Fibroblast of pulmonary artery (primary cell): Measurements from ENCODE around the gene OFD1.

Experiments used
- DNase-seq: peaks from one replicate; pipeline ENCODE4 v3.0.0-alpha.2; 2010; ENCODE audit warnings: low read depth
- H3K4me3 ChIP-seq: replicated peaks from 2 replicates; pipeline ENCODE4 v1.5.1; 2011; ENCODE audit warnings: low read depth, mild to moderate bottlenecking, control low read depth, low read length, moderate library complexity
- CTCF ChIP-seq: IDR thresholded peaks from 2 replicates; pipeline ENCODE4 v1.5.1; 2011; ENCODE audit warnings: mild to moderate bottlenecking, control low read depth, low read length, inconsistent platforms; ENCODE audit errors: missing control alignments

Gene OFD1

DNA sequence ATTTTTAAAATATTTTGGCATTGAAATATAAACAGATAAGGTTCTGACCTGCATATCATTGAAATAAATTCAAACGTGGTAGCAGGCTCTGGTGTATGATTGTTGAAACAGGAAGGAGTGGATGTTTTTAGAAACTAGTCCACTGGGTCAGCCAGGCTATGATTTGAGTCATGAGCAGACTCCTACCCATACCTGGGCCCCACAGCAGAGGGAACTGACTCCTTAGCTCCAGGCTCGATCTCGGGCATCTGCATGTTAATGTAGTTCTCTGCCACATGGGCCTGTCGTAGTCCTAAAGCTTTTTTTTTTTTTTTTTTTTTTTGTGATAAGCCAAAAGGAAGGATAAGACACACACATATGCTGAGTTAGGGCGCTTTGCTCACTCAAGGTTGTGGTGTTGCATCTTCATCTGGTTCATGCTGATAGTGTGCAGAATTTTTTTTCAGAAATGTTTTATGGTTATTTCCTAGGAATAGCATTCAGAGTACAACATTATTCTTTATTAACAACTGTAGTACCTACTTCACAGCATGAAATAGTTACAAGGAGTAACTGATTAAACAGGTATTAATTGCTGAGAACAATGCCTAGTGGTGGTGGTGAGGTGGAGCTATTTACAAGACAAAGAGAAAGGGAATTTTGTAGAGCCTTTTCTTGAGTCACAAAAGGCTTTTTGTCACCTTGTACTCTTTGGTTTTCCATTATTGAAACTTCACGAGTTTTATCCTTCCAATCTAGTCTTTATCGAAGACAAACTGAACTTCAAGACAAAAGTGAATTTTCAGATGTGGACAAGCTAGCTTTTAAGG lies 27.3 kb downstream of the OFD1 start:
- no peak for TF ChIP-seq CTCF
- H3K4me3 ChIP-seq, result no peak overlapping the region
- DNase-seq, result peak; percentile 16

- no peak for DNase-seq
- no peak for TF ChIP-seq CTCF
- H3K4me3 ChIP-seq, result no peak overlapping the region
Measured at GRCh38 chrX:13763489-13763888, 28.9 kb downstream of the OFD1 start.

DNA sequence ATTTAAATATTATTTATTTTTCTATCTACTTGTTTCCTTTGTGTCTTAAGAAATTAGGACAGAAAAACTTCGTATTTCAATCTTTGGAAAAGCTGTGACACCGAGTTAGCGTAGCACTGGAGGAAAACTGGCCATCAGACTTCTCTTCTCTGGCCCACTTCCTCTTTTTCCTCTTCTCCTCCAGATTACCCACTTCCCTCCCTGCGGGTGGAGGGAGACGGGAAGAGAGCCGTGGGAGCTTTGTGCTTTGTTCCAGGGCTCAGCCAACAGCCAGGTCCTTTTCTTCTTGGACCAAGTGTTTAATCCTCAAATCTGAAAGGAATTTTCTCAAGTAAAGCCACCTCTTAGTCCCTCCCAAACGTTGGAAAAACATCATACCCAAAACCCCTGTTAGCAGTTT lies 29.7 kb downstream of the OFD1 start:
- DNase-seq, result no peak
- no peak overlapping the region for H3K4me3 ChIP-seq
- TF ChIP-seq CTCF, result no peak

DNA sequence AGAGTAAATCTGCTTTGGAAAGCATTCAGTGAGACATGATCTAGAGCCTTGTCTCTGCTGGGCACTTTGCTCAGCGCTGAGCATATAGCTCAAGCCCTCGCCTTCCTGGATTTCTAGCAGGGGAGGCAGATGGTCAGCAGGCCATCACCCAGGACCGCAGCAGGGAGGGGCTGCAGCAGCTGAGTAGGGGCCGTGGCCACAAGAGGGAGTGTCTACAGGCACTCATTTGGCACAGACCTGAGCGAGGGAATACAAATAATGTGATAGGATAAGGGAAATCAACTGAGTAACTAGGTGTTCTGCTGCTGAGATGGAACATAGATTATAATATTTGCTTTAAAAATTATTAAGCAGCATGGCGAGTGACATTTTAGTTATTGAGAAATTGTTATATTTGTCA lies 30.2 kb downstream of the OFD1 start:
- no peak overlapping the region for H3K4me3 ChIP-seq
- TF ChIP-seq CTCF, result peak; percentile 24
- DNase-seq, result peak; percentile 3

DNA sequence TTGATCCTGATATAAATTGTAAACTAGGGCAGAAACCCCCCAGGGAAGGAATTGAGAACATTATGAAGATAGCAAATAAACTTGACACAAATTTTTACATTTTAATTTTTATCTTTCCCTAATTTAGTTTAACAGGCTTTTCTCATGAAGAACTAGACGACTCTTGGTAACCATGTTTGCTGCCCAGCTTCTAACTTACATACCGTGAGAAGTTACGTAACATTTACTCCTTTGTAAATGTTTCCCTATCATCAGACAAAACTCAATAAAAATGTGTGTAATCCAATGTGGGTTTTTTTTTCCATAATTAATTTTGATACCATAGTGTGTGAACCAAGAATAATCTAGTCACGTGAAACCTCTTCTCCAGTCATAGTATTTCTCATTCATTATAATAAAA lies 34.4 kb downstream of the OFD1 start:
- no peak for TF ChIP-seq CTCF
- H3K4me3 ChIP-seq, result no peak overlapping the region
- no peak for DNase-seq

DNA sequence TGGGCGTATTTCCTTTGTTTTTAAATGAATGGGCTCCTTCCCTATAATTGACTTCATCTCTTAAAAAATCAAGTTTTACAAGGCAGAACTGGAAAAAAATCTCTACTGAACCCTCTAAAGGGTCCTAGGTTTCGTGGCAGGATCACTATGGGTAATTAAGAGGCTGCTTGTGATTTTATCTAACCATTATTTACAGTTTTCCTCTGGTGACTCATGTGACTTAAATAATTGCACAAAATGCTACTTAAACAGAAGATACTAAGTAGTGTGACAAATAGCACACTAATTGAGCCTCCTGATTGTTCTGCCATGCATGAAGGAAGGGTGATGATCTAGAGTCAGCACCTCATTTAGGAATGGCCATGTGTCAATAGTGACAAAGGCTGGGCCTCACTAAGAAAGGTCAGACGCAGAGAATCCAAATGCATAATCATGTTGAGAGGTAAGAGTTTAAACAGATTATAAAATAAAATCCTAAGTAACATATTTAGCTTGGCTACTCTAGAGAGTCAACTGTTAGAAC lies 35.5 kb downstream of the OFD1 start:
- no peak overlapping the region for H3K4me3 ChIP-seq
- TF ChIP-seq CTCF, result no peak
- DNase-seq, result no peak

DNA sequence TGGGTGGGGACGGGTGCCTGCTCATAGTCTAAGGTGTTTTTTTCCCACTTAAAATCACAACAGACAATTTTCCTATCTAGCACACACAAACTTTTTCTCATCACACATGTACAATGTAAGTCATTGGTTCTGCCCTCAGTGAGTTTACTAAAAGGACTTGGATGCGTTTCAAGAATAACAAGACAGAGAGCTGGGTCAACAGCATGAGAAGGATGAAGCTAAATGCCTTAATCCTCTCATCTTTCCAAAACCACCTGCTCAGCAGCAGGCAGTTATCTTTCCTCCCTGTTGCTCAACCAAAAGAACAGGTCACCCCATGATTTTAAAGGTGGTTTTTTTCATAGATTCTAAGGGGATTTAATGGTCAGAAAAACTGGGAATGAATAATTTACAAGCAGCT lies 40.1 kb downstream of the OFD1 start:
- no peak for TF ChIP-seq CTCF
- DNase-seq, result no peak
- H3K4me3 ChIP-seq, result no peak overlapping the region
